NCI-H524 (cell line): ENCODE measurements around the gene CHID1.

Source experiments
- DNase-seq, 2 experiments: peaks; one replicate each; lab custom pipeline; 2025; lab: John Stamatoyannopoulos, UW

CHID1 gene

GRCh38 chr11:864898-865297 is 45.7 kb downstream of the CHID1 start:
- DNase-seq: no peak

GRCh38 chr11:863910-864827 is 46.4 kb downstream of the CHID1 start:
- DNase-seq: no peak

DNA sequence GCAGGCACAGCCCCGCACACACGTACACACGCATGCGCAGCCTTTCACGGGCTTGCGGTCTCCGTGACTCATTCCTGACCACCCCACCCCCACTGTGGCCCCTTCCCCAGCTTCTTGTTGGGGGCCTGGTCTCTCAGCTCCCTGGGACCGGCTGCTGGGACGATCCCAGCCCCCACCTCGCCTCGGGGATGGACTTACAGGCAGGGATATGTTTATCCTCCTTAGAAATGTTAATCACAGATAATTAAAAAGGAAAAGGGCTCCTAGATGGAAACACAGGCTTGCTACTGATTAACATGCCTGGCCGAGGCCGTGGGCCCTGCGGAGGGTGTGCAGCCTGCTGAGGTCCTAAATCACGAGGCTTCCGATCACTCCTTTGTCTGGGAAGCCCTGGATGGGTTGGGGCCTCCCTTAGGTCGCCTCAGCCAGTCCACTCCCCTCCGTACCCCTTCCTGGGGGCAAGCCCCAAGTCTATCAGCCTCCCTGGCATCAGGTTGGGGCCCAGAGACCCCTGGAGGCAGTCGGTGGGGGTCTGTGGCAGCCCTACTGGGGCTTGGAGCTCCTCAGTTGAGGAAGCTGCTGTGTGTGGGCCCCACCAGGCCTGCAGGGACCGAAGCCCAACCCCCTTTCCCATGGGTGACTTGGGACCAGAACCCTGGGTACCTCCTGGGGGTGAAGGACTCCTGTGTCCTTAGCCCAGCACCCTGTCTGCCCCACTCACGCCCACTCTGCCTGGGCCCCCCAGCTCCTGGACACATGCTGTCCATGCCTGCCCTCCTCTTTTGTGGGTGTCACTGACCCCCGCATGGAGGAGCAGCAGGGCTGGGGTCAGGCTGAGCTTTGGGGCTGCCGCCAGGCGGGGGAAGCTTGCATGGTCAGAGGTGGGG is 47.3 kb downstream of the CHID1 start:
- no peak for DNase-seq

GRCh38 chr11:862696-863022 is 48.0 kb downstream of the CHID1 start:
- DNase-seq: no peak

GRCh38 chr11:862081-862661 is 48.4 kb downstream of the CHID1 start:
- DNase-seq: peak; percentile 71 to 90

DNA sequence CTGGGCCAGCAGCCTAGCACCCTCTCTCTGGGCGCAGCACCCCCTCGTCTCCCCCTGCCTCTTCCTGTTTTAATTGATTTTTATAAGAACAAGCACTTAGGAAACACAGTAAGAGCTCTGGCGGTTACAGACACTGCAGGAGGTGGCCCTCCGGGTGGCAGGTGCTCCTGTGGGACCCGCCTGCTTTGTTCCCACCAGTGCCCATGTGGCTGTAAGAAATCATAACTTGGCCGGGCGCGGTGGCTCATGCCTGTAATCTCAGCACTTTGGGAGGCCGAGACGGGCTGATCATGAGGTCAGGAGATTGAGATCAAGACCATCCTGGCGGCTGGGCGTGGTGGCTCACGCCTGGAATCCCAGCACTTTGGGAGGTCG is 49.5 kb downstream of the CHID1 start:
- no peak for DNase-seq

GRCh38 chr11:860234-861104 is 50.1 kb downstream of the CHID1 start:
- no peak for DNase-seq

DNA sequence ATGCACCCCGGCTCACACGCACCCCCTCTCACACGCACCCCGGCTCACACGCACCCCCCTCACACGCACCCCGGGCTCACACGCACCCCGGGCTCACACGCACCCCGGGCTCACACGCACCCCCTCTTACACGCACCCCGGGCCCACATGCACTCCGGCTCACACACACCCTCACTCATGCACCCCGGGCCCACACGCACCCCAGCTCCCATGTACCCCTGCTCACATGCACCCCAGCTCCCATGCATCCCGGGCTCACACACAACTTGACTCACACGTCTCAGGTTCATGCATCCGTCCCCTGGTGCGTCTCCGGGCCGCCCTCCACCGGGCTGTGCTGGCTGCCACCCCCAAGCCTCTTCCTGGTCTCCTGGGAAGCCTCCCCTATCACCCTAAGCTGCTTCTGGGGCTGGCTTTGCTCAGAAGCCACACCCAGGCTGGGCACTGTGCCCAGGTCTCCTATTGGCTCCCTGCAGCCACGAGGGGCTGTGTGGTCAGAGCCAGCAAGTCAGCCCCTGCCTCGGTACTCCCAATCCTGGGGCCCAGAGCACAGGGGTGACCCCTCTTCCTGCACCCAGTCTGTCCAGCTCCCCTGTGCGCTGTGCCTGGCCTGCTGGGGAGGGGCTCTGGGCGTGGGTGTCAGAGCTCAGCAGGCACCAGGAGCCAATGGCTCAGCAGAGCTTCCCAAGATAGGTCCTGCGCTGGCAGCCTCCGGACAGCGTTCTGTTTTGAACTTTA is 51.0 kb downstream of the CHID1 start:
- DNase-seq: peak; percentile 41 to 83

DNA sequence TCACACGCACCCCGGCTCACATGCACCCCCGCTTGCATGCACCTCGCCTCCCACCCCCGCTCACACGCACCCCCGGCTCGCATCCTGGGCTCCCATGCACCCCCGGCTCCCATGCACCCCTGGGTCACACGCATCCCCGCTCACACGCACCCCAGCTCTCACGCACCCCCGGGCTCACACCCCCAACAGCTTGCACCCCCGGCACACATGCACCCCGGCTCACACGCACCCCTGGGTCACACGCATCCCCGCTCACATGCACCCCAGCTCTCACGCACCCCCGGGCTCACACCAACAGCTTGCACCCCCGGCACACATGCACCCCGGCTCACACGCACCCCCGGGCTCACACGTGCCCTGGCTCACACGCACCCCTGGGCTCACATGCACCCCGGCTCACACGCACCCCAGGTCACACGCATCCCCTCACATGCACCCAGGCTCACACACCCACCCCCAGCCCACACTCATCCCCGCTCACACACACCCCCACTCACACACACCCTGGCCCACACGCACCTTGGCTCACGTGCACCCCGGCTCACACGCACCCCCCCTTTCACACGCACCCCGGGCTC is 51.8 kb downstream of the CHID1 start:
- no peak for DNase-seq

DNA sequence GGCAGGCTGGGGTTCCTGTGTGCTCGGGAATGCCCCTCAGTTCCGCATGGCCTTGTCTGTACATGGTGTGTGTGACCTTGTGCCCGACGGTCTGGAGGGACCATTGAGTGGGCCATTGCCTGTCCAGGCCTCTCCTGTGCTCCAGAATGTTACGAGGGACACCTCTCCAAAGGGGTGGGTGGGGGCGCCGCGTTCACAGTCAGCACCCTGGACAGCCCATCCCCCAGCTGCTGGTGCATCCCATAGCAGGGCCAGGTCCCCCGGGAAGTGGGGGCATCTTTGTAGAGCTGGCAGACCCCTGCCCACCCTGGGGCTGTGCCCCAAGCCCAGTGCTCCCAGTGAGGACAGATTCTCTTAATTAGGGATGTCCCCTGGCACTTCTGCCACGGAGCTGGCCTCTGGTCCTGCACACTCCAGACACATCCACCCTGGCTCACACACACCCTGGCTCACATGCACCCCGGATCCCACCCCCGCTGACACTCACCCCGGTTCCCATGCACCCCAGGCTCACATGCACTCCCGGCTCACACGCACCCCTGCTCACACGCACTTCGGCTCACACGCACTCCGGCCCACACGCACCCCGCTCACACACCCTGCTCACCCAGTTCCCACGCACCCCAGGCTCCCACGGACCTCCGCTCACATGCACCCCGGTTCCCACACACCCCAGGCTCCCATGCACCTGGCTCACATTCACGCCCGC is 52.4 kb downstream of the CHID1 start:
- no peak for DNase-seq

- DNase-seq: peak in 1 of 2 experiments; percentile 70
Observed at GRCh38 chr11:856397-856796, 54.2 kb downstream of the CHID1 start.

GRCh38 chr11:855796-856195 is 54.8 kb downstream of the CHID1 start:
- no peak for DNase-seq

DNA sequence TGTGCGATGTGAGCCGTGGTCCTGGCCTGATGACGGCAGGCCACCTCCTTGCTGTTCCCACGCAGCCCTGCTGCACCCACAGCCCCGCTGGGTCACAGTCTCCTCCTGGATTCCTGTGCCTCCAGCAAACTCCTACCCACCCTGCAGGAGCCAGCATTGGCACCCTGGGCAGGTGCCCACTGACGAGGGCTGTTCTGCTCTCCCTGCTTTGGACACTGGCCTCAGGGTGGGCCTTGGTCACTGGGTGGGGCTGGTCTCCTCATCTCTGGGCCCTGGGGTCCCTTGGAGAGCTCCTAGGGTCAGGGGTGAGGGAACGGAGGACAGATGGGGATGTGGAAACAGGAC is 55.3 kb downstream of the CHID1 start:
- no peak for DNase-seq

DNA sequence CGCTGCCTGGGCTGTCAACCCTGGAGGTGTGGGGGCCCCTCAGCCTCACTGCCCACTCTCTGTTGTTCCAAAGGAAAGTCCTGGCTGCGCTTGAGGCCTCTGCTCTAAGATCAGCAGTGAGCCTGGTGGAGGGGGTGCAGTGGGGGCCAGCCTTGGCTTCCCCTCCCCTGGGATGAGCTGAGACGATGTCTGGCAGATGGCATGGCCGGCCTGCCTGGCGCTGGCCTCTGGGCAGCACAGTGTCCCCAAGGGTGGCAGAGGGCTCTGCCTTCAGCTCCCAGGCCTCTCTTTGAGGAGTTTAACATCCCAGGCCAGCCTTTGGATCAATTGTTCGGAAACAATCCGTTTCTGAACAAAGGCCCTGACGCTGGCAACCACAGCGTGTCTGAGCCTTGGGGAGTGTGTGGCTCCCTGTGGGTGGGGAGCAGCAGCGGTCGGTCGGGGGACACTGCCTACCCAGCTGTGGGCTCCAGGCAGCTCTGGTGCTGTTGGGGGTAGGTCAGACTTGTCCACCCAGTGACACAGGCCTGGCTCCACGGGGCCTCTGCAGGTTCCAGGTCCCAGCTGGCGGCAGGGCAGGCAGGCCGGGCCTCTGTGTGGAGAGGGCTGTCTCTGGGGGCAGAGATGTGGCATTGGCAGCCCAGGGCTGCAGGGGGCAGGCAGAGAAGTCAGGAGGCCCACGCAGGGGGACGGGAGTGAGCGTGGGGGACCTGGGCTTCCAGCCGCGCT is 55.8 kb downstream of the CHID1 start:
- no peak for DNase-seq

- DNase-seq: no peak
Observed at GRCh38 chr11:853682-854448, 56.7 kb downstream of the CHID1 start.

GRCh38 chr11:852762-853161 is 57.8 kb downstream of the CHID1 start:
- no peak for DNase-seq

- DNase-seq: peak; percentile 22 to 54
Observed at GRCh38 chr11:850775-851763, 59.5 kb downstream of the CHID1 start.
